Esophagus muscularis mucosa (tissue), 4 donors: ENCODE measurements around the gene PRLH. TPM values are rescaled to one million over a fixed set of nuclear protein-coding genes. Genes with fewer than 3 reads are reported as not detected.

Source experiments
- DNase-seq: peaks from one replicate; pipeline ENCODE4 v3.0.0-alpha.2; 2017; ENCODE audit errors: extremely low spot score
- H3K27ac ChIP-seq, 4 donors: fragments of 200-600 bp; sonication (generic); replicated peaks in 1 of 4; 1 replicate in 3 of 4; 2 replicates in 1 of 4; pipeline ENCODE4 v1.5.1; 2016 to 2019; ENCODE audit warnings: mild to moderate bottlenecking in 1 of 4
- H3K27me3 ChIP-seq, 4 donors: fragments of 200-600 bp; sonication (generic); one replicate each; pipeline versions ENCODE4 v1.5.1 to v1.6.0; 2016 to 2019
- H3K36me3 ChIP-seq, 4 donors: fragments of 200-600 bp; sonication (generic); one replicate each; pipeline ENCODE4 v1.5.1; 2016 to 2019
- H3K4me1 ChIP-seq, 4 donors: fragments of 200-600 bp; sonication (generic); one replicate each; pipeline ENCODE4 v1.5.1; 2016 to 2019
- H3K4me3 ChIP-seq, 4 donors: fragments of 200-600 bp; sonication (generic); 1 replicate in 2 of 4; 2 replicates in 2 of 4; pipeline ENCODE4 v1.5.1; 2016 to 2019; ENCODE audit warnings: mild to moderate bottlenecking in 4 of 4, moderate library complexity in 1 of 4
- H3K9me3 ChIP-seq, 4 donors: fragments of 200-600 bp; sonication (generic); 1 replicate in 3 of 4; 2 replicates in 1 of 4; pipeline ENCODE4 v1.5.1; 2016 to 2019
- CTCF ChIP-seq, 3 experiments: fragments of 200-600 bp in 2 of 3; fragments of 450-650 bp in 1 of 3; sonication (generic) in 2 of 3; IDR thresholded peaks; one replicate each; pipeline ENCODE4 v1.5.1; 2017 to 2019; ENCODE audit warnings: antibody characterized with exemption in 3 of 3, mild to moderate bottlenecking in 2 of 3, moderate library complexity in 1 of 3
- EP300 ChIP-seq: sonication (generic); formaldehyde crosslinking; IDR thresholded peaks from one replicate; pipeline ENCODE4 v1.6.1; 2017; ENCODE audit warnings: antibody characterized with exemption
- POLR2A ChIP-seq: fragments of 450-650 bp; IDR thresholded peaks from one replicate; pipeline ENCODE4 v1.6.1; 2017; ENCODE audit warnings: antibody characterized with exemption, moderate library complexity, mild to moderate bottlenecking, low read depth
- POLR2AphosphoS5 ChIP-seq, 2 donors: sonication (generic); formaldehyde crosslinking; IDR thresholded peaks; one replicate each; pipeline ENCODE4 v1.6.1; 2017; ENCODE audit warnings: antibody characterized with exemption in 2 of 2
- WGBS: methylation state at CpG from one replicate; pipeline ENCODE4 v1.1.5; 2018; 5-methylcytosine and 5-hydroxymethylcytosine counted together
- intact Hi-C: fragments of 100-400 bp; cut with DNase I; formaldehyde crosslinking; loops from one replicate; pipeline ENCODE4 v1.15.1; 2023
- total RNA-seq, 4 donors: library from RNA; depleted of rRNA; stranded (reverse); fragments of >200 nt; gene quantifications; one replicate each; pipeline versions ENCODE4 v1.1.0 to v1.2.1, GENCODE V29; 2016

Gene PRLH
- total RNA-seq, 4 donors from 2014 or later = not detected

GRCh38 chr2:237538901-237539300 is 27.5 kb upstream of the PRLH start:
- WGBS = 95% methylated on average over 18 of the region's 18 CpGs
- DNase-seq = no peak
- no peaks in the 10 kb centered on the region for H3K36me3 ChIP-seq
- intact Hi-C loops = no loop called here
- TF ChIP-seq EP300 = no peak
- no peak for TF ChIP-seq POLR2AphosphoS5 (IDR thresholded peaks at IDR 0.05)
- no peak for TF ChIP-seq POLR2A
- TF ChIP-seq CTCF (IDR thresholded peaks at IDR 0.05) = no peak
- H3K4me3 ChIP-seq = no peak overlapping the region
- H3K27ac ChIP-seq = no peak overlapping the region
- H3K9me3 ChIP-seq = no peaks in the 10 kb centered on the region
- H3K4me1 ChIP-seq = peaks cover 9 to 18% (median 18%) of the 10 kb centered on the region in 4 donors
- peaks cover 0 to 5% (median 0%) of the 10 kb centered on the region in 4 donors for H3K27me3 ChIP-seq

- no peak for TF ChIP-seq EP300
- TF ChIP-seq POLR2AphosphoS5 (IDR thresholded peaks at IDR 0.05) = no peak
- no peak for TF ChIP-seq POLR2A
- TF ChIP-seq CTCF (IDR thresholded peaks at IDR 0.05) = no peak
- WGBS = 66% methylated on average over 3 of the region's 6 CpGs
- peaks cover 0 to 5% (median 0%) of the 10 kb centered on the region in 4 donors for H3K27me3 ChIP-seq
- H3K36me3 ChIP-seq = no peaks in the 10 kb centered on the region
- no peak overlapping the region for H3K27ac ChIP-seq
- no peaks in the 10 kb centered on the region for H3K9me3 ChIP-seq
- H3K4me1 ChIP-seq = peaks cover 9 to 18% (median 18%) of the 10 kb centered on the region in 4 donors
- intact Hi-C loops = no loop called here
- DNase-seq = no peak
- no peak overlapping the region for H3K4me3 ChIP-seq
Measured at GRCh38 chr2:237539681-237540080, 26.7 kb upstream of the PRLH start.

- Histone ChIP-seq H3K9me3 (no peaks in the 10 kb centered on the region), H3K4me3 (no peak overlapping the region), H3K27ac (no peak overlapping the region), H3K4me1 (peaks cover 9 to 18% (median 18%) of the 10 kb centered on the region in 4 donors), H3K36me3 (peaks cover 0 to 2% (median 0%) of the 10 kb centered on the region in 4 donors), H3K27me3 (peaks cover 0 to 5% (median 0%) of the 10 kb centered on the region in 4 donors)
- WGBS = 90% methylated on average over 9 of the region's 13 CpGs
- TF ChIP-seq EP300 (no peak), POLR2A (no peak), POLR2AphosphoS5 (IDR thresholded peaks at IDR 0.05) (no peak), CTCF (IDR thresholded peaks at IDR 0.05) (no peak)
- DNase-seq = no peak
- intact Hi-C loops = no loop called here
Measured at GRCh38 chr2:237540223-237540775, 26.1 kb upstream of the PRLH start.

- H3K4me1 ChIP-seq = peaks cover 9 to 18% (median 18%) of the 10 kb centered on the region in 4 donors
- TF ChIP-seq EP300 (no peak), POLR2A (no peak), CTCF (IDR thresholded peaks at IDR 0.05) (no peak), POLR2AphosphoS5 (IDR thresholded peaks at IDR 0.05) (no peak)
- peaks cover 0 to 7% (median 0%) of the 10 kb centered on the region in 4 donors for H3K36me3 ChIP-seq
- no peak overlapping the region for H3K27ac ChIP-seq
- H3K27me3 ChIP-seq = peaks cover 0 to 5% (median 0%) of the 10 kb centered on the region in 4 donors
- DNase-seq = no peak
- WGBS = 42% methylated on average over 6 of the region's 6 CpGs
- H3K4me3 ChIP-seq = no peak overlapping the region
- H3K9me3 ChIP-seq = no peaks in the 10 kb centered on the region
- intact Hi-C loops = no loop called here
Measured at GRCh38 chr2:237540823-237541222, 25.6 kb upstream of the PRLH start.

- Histone ChIP-seq H3K9me3 (no peaks in the 10 kb centered on the region), H3K4me1 (peaks cover 9 to 18% (median 18%) of the 10 kb centered on the region in 4 donors), H3K27ac (no peak overlapping the region), H3K36me3 (peaks cover 0 to 8% (median 0%) of the 10 kb centered on the region in 4 donors), H3K27me3 (peaks cover 0 to 5% (median 0%) of the 10 kb centered on the region in 4 donors), H3K4me3 (no peak overlapping the region)
- no peak for DNase-seq
- 91% methylated on average over 3 of the region's 5 CpGs for WGBS
- intact Hi-C loops = no loop called here
- no peak for TF ChIP-seq EP300
- TF ChIP-seq POLR2AphosphoS5 (IDR thresholded peaks at IDR 0.05) = no peak
- TF ChIP-seq CTCF (IDR thresholded peaks at IDR 0.05) = no peak
- no peak for TF ChIP-seq POLR2A
Measured at GRCh38 chr2:237541243-237541642, 25.1 kb upstream of the PRLH start.
